GM23338 (cell line): ENCODE measurements around the gene SPATA31D3. TPM values are rescaled to one million over a fixed set of nuclear protein-coding genes. Genes with fewer than 3 reads are reported as not detected.

Source experiments
- ATAC-seq: fragments of 200-7000 bp; cut with Tn5 transposase; 3 replicates; pipeline ENCODE4 v1.9.1; 2020
- DNase-seq: peaks from one replicate; pipeline ENCODE4 v3.0.0-alpha.2; 2015; ENCODE audit warnings: low spot score
- H2AFZ ChIP-seq: fragments of 200-600 bp; sonication (generic); 2 replicates; pipeline ENCODE4 v1.8.0; 2016; ENCODE audit warnings: antibody characterized with exemption, mild to moderate bottlenecking, moderate library complexity
- H3F3A ChIP-seq: fragments of 200-600 bp; sonication (generic); replicated peaks from 2 replicates; pipeline ENCODE4 v1.8.0; 2017; ENCODE audit warnings: antibody characterized with exemption, mixed run types, low read depth
- H3K27ac ChIP-seq: fragments of 200-600 bp; sonication (generic); 2 replicates; pipeline ENCODE4 v1.6.1; 2016; ENCODE audit warnings: low read depth
- H3K27me3 ChIP-seq: fragments of 200-600 bp; sonication (generic); 2 replicates; pipeline ENCODE4 v1.8.0; 2016; ENCODE audit warnings: mild to moderate bottlenecking, mixed run types, moderate library complexity; ENCODE audit not compliant: insufficient read depth
- H3K36me3 ChIP-seq: fragments of 200-600 bp; sonication (generic); 2 replicates; pipeline ENCODE4 v1.8.0; 2016; ENCODE audit warnings: mild to moderate bottlenecking; ENCODE audit not compliant: insufficient read depth
- H3K4me1 ChIP-seq: fragments of 200-600 bp; sonication (generic); 2 replicates; pipeline ENCODE4 v1.8.0; 2016; ENCODE audit warnings: mild to moderate bottlenecking, moderate library complexity; ENCODE audit not compliant: insufficient read depth
- H3K4me2 ChIP-seq: fragments of 200-600 bp; sonication (generic); 2 replicates; pipeline ENCODE4 v1.7.1; 2017; ENCODE audit warnings: mixed run types
- H3K4me3 ChIP-seq: fragments of 200-600 bp; sonication (generic); 2 replicates; pipeline ENCODE4 v1.6.1; 2016; ENCODE audit warnings: mixed run types
- H3K79me2 ChIP-seq: fragments of 200-600 bp; sonication (generic); replicated peaks from 2 replicates; pipeline ENCODE4 v1.8.0; 2017; ENCODE audit warnings: mild to moderate bottlenecking; ENCODE audit not compliant: insufficient read depth
- H3K9me2 ChIP-seq: fragments of 200-600 bp; sonication (generic); 2 replicates; pipeline ENCODE4 v1.8.0; 2017; ENCODE audit not compliant: insufficient read depth
- H4K20me1 ChIP-seq: fragments of 200-600 bp; sonication (generic); replicated peaks from 2 replicates; pipeline ENCODE4 v1.8.0; 2017; ENCODE audit warnings: mild to moderate bottlenecking; ENCODE audit not compliant: insufficient read depth
- H3K27ac Mint-ChIP-seq: 2 replicates; pipeline ENCODE4 v1.8.0; 2020; ENCODE audit warnings: inconsistent platforms, mild to moderate bottlenecking, moderate library complexity, mixed read lengths
- H3K27me3 Mint-ChIP-seq: 3 replicates; pipeline ENCODE4 v1.8.0; 2022; ENCODE audit warnings: low read depth, mild to moderate bottlenecking, moderate library complexity, mixed read lengths, inconsistent platforms; ENCODE audit not compliant: insufficient read depth, poor library complexity
- H3K36me3 Mint-ChIP-seq: 3 replicates; pipeline ENCODE4 v1.8.0; 2021; ENCODE audit warnings: low read depth, mild to moderate bottlenecking, inconsistent platforms, moderate library complexity, mixed read lengths
- H3K4me1 Mint-ChIP-seq: 3 replicates; pipeline ENCODE4 v1.8.0; 2020; ENCODE audit warnings: mild to moderate bottlenecking, inconsistent platforms, mixed read lengths
- H3K4me3 Mint-ChIP-seq: 3 replicates; pipeline ENCODE4 v1.8.0; 2021; ENCODE audit warnings: moderate library complexity, mild to moderate bottlenecking, inconsistent platforms, mixed read lengths
- H3K9me3 Mint-ChIP-seq: 3 replicates; pipeline ENCODE4 v1.8.0; 2020; ENCODE audit warnings: moderate library complexity, mild to moderate bottlenecking, inconsistent platforms, mixed read lengths
- EZH2 ChIP-seq: fragments of 200-600 bp; sonication (generic); IDR thresholded peaks from one replicate; pipeline ENCODE4 v1.8.0; 2017; ENCODE audit warnings: antibody characterized with exemption, mild to moderate bottlenecking, low read depth; ENCODE audit not compliant: unreplicated experiment
- EZH2phosphoT487 ChIP-seq: fragments of 200-600 bp; sonication (generic); IDR thresholded peaks from one replicate; pipeline ENCODE4 v1.8.1; 2018; ENCODE audit warnings: antibody characterized with exemption; ENCODE audit not compliant: unreplicated experiment
- JUNB ChIP-seq: IDR thresholded peaks from one replicate; pipeline ENCODE4 v1.6.1; 2016; ENCODE audit warnings: antibody characterized with exemption; ENCODE audit not compliant: unreplicated experiment
- POLR2AphosphoS5 ChIP-seq: IDR thresholded peaks from 2 replicates; pipeline ENCODE4 v1.6.1; 2016; ENCODE audit warnings: antibody characterized with exemption, low read depth
- ZNF114 ChIP-seq: fragments of 250-450 bp; sonication (Bioruptor Pico); IDR thresholded peaks from 2 replicates; pipeline ENCODE4 v1.5.0; 2020; ENCODE audit warnings: mild to moderate bottlenecking, moderate library complexity
- ZNF331 ChIP-seq: fragments of 250-450 bp; sonication (Bioruptor Pico); IDR thresholded peaks from 2 replicates; pipeline ENCODE4 v1.5.0; 2020; ENCODE audit warnings: low read depth, mild to moderate bottlenecking, moderate library complexity
- polyA plus RNA-seq: library from polyadenylated mRNA; unstranded; fragments of >200 nt; fragmentation: Nextera tagmentation; extraction: Ambion mirVana; gene quantifications from 2 replicates; pipeline ENCODE4 v1.2.1, GENCODE V29; 2016
- total RNA-seq: library from RNA; depleted of rRNA; stranded (reverse); fragments of >200 nt; shearing (Covaris generic); gene quantifications from 2 replicates; pipeline ENCODE4 v1.2.3, GENCODE V29; 2014
- TF ChIP-seq, protein P1 (sequence below): fragments of 250-450 bp; sonication (Bioruptor Pico); IDR thresholded peaks from 2 replicates; pipeline ENCODE4 v1.5.0; 2020; ENCODE audit warnings: mild to moderate bottlenecking, moderate library complexity
- TF ChIP-seq, protein P2 (sequence below): IDR thresholded peaks from one replicate; pipeline ENCODE4 v1.6.1; 2018; ENCODE audit warnings: antibody characterized with exemption; ENCODE audit not compliant: unreplicated experiment
- TF ChIP-seq, protein P3 (sequence below), 2 experiments: fragments of 200-600 bp in 1 of 2; sonication (generic) in 1 of 2; conservative IDR thresholded peaks; 2 replicates each; pipeline versions ENCODE4 v1.5.1 to v1.6.1; 2016 to 2017; ENCODE audit warnings: antibody characterized with exemption in 2 of 2, low read depth in 2 of 2, mild to moderate bottlenecking in 2 of 2, moderate library complexity in 1 of 2
- TF ChIP-seq, protein P4 (sequence below): IDR thresholded peaks from 2 replicates; pipeline ENCODE4 v1.6.1; 2016; ENCODE audit warnings: antibody characterized with exemption

SPATA31D3 gene
- total and polyA plus RNA-seq, 2 experiments from 2014 or later: not detected

DNA sequence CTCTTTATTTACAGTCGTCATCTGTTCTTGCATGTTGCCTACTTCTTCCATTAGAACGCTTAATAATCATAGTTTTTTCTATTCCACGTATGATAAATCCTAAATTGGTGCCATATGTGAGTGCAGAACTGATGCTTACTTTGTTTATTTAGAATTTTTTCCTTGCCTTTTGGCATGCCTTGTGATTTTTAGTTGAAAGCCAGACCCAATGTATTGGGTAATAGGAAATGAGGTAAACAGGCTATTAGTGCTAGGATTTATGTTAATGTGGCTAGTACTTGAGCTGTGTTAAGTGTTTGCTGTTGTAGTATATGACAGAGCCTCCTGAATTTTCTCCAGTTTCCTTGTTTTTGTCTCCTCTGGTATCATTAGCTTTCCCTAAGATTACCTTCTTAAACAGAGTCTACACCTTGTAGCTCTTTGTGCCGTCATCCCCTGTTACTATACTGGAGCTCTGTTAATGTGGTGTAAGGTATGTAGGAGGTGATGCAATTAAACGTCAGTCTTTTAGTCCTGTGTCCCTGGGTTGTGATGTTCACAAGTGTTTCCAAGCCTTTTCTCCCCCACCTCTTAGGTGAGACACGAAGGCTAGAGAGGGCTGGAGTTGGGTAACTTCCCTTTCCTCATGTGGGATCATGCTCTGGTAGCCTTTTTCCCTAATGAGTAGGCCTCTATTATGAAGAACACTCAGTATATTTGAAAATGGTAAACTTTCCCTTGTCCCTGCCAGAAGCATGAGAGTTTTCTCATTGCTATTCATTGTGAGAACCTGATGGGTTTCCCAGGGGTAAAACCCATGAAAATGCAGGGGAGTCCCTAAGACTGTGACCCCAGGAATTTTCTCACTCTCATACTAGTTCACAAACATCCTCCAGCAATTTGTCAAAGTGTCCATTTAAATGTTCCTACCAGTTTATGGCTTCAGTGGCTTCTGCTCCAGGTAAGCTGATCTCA lies 21.2 kb downstream of the SPATA31D3 start (continued):
- no peak for TF ChIP-seq ZNF114 (CRISPR knock-in tag)
- TF ChIP-seq, protein P1, sequence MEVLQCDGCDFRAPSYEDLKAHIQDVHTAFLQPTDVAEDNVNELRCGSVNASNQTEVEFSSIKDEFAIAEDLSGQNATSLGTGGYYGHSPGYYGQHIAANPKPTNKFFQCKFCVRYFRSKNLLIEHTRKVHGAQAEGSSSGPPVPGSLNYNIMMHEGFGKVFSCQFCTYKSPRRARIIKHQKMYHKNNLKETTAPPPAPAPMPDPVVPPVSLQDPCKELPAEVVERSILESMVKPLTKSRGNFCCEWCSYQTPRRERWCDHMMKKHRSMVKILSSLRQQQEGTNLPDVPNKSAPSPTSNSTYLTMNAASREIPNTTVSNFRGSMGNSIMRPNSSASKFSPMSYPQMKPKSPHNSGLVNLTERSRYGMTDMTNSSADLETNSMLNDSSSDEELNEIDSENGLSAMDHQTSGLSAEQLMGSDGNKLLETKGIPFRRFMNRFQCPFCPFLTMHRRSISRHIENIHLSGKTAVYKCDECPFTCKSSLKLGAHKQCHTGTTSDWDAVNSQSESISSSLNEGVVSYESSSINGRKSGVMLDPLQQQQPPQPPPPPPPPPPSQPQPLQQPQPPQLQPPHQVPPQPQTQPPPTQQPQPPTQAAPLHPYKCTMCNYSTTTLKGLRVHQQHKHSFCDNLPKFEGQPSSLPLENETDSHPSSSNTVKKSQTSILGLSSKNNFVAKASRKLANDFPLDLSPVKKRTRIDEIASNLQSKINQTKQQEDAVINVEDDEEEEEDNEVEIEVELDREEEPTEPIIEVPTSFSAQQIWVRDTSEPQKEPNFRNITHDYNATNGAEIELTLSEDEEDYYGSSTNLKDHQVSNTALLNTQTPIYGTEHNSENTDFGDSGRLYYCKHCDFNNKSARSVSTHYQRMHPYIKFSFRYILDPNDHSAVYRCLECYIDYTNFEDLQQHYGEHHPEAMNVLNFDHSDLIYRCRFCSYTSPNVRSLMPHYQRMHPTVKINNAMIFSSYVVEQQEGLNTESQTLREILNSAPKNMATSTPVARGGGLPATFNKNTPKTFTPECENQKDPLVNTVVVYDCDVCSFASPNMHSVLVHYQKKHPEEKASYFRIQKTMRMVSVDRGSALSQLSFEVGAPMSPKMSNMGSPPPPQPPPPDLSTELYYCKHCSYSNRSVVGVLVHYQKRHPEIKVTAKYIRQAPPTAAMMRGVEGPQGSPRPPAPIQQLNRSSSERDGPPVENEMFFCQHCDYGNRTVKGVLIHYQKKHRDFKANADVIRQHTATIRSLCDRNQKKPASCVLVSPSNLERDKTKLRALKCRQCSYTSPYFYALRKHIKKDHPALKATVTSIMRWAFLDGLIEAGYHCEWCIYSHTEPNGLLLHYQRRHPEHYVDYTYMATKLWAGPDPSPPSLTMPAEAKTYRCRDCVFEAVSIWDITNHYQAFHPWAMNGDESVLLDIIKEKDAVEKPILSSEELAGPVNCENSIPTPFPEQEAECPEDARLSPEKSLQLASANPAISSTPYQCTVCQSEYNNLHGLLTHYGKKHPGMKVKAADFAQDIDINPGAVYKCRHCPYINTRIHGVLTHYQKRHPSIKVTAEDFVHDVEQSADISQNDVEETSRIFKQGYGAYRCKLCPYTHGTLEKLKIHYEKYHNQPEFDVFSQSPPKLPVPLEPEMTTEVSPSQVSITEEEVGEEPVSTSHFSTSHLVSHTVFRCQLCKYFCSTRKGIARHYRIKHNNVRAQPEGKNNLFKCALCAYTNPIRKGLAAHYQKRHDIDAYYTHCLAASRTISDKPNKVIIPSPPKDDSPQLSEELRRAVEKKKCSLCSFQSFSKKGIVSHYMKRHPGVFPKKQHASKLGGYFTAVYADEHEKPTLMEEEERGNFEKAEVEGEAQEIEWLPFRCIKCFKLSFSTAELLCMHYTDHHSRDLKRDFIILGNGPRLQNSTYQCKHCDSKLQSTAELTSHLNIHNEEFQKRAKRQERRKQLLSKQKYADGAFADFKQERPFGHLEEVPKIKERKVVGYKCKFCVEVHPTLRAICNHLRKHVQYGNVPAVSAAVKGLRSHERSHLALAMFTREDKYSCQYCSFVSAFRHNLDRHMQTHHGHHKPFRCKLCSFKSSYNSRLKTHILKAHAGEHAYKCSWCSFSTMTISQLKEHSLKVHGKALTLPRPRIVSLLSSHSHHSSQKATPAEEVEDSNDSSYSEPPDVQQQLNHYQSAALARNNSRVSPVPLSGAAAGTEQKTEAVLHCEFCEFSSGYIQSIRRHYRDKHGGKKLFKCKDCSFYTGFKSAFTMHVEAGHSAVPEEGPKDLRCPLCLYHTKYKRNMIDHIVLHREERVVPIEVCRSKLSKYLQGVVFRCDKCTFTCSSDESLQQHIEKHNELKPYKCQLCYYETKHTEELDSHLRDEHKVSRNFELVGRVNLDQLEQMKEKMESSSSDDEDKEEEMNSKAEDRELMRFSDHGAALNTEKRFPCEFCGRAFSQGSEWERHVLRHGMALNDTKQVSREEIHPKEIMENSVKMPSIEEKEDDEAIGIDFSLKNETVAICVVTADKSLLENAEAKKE (CRISPR knock-in tag): no peak

DNA sequence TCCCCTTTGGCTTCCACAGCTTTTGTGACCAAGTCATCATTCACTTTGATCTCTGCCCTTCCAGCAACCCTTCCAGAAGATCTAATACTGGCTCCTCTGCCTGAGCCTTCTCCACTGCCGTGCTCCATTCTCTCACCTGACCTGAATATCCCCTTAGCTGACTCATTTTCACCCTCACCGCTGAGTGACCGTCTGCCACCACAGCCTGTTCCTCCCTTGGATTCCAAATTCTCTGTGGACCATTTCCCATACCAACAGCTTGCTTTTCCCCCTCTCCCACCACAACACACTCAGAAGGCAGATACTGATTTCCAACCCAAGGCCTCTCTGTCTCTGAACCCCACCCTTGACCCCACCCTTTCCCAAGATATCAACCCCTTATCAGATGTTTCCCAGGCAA lies 24.7 kb downstream of the SPATA31D3 start:
- DNase-seq: no peak
- Mint-ChIP-seq H3K4me3 (no peak overlapping the region), H3K4me1 (no peaks in the 10 kb centered on the region), H3K27ac (no peak overlapping the region), H3K9me3 (peaks cover 3% of the 10 kb centered on the region; the same call in 2 of the 3 replicates), H3K27me3 (no peaks in the 10 kb centered on the region), H3K36me3 (no peaks in the 10 kb centered on the region; the same call in 2 of the 3 replicates)
- no peaks in the 10 kb centered on the region for H3K4me1 ChIP-seq
- ATAC-seq: no peak
- H4K20me1 ChIP-seq: no peaks in the 10 kb centered on the region
- H3K27ac ChIP-seq: no peak overlapping the region
- no peaks in the 10 kb centered on the region for H3K79me2 ChIP-seq
- no peaks in the 10 kb centered on the region for H3K27me3 ChIP-seq
- no peak overlapping the region for H3K4me2 ChIP-seq
- peaks cover 23% of the 10 kb centered on the region; the same call in 1 of the 2 replicates for H3K9me2 ChIP-seq
- H2AFZ ChIP-seq: no peak overlapping the region
- no peak overlapping the region for H3K4me3 ChIP-seq
- H3K36me3 ChIP-seq: no peaks in the 10 kb centered on the region
- H3F3A ChIP-seq: no peaks in the 10 kb centered on the region
- TF ChIP-seq POLR2AphosphoS5 (no peak), ZNF331 (CRISPR knock-in tag) (no peak), ZNF114 (CRISPR knock-in tag) (no peak), EZH2 (no peak), EZH2phosphoT487 (no peak), JUNB (no peak)
- TF ChIP-seq, protein P2, sequence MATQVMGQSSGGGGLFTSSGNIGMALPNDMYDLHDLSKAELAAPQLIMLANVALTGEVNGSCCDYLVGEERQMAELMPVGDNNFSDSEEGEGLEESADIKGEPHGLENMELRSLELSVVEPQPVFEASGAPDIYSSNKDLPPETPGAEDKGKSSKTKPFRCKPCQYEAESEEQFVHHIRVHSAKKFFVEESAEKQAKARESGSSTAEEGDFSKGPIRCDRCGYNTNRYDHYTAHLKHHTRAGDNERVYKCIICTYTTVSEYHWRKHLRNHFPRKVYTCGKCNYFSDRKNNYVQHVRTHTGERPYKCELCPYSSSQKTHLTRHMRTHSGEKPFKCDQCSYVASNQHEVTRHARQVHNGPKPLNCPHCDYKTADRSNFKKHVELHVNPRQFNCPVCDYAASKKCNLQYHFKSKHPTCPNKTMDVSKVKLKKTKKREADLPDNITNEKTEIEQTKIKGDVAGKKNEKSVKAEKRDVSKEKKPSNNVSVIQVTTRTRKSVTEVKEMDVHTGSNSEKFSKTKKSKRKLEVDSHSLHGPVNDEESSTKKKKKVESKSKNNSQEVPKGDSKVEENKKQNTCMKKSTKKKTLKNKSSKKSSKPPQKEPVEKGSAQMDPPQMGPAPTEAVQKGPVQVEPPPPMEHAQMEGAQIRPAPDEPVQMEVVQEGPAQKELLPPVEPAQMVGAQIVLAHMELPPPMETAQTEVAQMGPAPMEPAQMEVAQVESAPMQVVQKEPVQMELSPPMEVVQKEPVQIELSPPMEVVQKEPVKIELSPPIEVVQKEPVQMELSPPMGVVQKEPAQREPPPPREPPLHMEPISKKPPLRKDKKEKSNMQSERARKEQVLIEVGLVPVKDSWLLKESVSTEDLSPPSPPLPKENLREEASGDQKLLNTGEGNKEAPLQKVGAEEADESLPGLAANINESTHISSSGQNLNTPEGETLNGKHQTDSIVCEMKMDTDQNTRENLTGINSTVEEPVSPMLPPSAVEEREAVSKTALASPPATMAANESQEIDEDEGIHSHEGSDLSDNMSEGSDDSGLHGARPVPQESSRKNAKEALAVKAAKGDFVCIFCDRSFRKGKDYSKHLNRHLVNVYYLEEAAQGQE: no peak
- TF ChIP-seq, protein P3, sequence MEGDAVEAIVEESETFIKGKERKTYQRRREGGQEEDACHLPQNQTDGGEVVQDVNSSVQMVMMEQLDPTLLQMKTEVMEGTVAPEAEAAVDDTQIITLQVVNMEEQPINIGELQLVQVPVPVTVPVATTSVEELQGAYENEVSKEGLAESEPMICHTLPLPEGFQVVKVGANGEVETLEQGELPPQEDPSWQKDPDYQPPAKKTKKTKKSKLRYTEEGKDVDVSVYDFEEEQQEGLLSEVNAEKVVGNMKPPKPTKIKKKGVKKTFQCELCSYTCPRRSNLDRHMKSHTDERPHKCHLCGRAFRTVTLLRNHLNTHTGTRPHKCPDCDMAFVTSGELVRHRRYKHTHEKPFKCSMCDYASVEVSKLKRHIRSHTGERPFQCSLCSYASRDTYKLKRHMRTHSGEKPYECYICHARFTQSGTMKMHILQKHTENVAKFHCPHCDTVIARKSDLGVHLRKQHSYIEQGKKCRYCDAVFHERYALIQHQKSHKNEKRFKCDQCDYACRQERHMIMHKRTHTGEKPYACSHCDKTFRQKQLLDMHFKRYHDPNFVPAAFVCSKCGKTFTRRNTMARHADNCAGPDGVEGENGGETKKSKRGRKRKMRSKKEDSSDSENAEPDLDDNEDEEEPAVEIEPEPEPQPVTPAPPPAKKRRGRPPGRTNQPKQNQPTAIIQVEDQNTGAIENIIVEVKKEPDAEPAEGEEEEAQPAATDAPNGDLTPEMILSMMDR (conservative IDR thresholded peaks at IDR 0.05; ENCODE audit: low read depth in 2 of 2): no peak
- TF ChIP-seq, protein P4, sequence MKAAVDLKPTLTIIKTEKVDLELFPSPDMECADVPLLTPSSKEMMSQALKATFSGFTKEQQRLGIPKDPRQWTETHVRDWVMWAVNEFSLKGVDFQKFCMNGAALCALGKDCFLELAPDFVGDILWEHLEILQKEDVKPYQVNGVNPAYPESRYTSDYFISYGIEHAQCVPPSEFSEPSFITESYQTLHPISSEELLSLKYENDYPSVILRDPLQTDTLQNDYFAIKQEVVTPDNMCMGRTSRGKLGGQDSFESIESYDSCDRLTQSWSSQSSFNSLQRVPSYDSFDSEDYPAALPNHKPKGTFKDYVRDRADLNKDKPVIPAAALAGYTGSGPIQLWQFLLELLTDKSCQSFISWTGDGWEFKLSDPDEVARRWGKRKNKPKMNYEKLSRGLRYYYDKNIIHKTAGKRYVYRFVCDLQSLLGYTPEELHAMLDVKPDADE: no peak
